NT2/D1 (cell line): ENCODE data around the gene KCNN1.
"Not testable (repeated sequence)": the region's sequence is repeated elsewhere in the genome, so short reads cannot be mapped to it uniquely, and the experiment has no call there.

Source experiments
- DNase-seq: peaks from one replicate; pipeline ENCODE4 v3.0.0-alpha.2; 2011; ENCODE audit warnings: low read depth, low spot score
- H3K27me3 ChIP-seq: 2 replicates; pipeline ENCODE4 v1.6.0; 2011; ENCODE audit warnings: mild to moderate bottlenecking; ENCODE audit not compliant: insufficient read length, insufficient read depth
- H3K36me3 ChIP-seq: 2 replicates; pipeline ENCODE4 v1.6.1; 2011; ENCODE audit warnings: mild to moderate bottlenecking, low read length, mixed read lengths; ENCODE audit not compliant: insufficient read depth, insufficient read length
- H3K4me1 ChIP-seq: 2 replicates; pipeline ENCODE4 v1.5.1; 2011; ENCODE audit not compliant: insufficient read depth, insufficient read length
- H3K4me3 ChIP-seq: 2 replicates; pipeline ENCODE4 v1.5.1; 2011; ENCODE audit warnings: low read depth; ENCODE audit not compliant: insufficient read length
- H3K9ac ChIP-seq: 2 replicates; pipeline ENCODE4 v1.6.0; 2011; ENCODE audit warnings: low read depth; ENCODE audit not compliant: insufficient read length
- H3K9me3 ChIP-seq: 2 replicates; pipeline ENCODE4 v1.5.1; 2011; ENCODE audit warnings: mild to moderate bottlenecking, low read length; ENCODE audit not compliant: insufficient read depth
- SUZ12 ChIP-seq: IDR thresholded peaks from 2 replicates; pipeline ENCODE4 v1.6.1; 2011; ENCODE audit not compliant: insufficient read length, insufficient read depth; ENCODE audit errors: extremely low read depth
- YY1 ChIP-seq: IDR thresholded peaks from 2 replicates; pipeline ENCODE4 v1.6.1; 2011; ENCODE audit not compliant: insufficient read length, insufficient read depth
- ZNF274 ChIP-seq: IDR thresholded peaks from 2 replicates; pipeline ENCODE4 v1.6.1; 2011; ENCODE audit warnings: mild to moderate bottlenecking, low read depth, low read length

KCNN1 gene

DNA sequence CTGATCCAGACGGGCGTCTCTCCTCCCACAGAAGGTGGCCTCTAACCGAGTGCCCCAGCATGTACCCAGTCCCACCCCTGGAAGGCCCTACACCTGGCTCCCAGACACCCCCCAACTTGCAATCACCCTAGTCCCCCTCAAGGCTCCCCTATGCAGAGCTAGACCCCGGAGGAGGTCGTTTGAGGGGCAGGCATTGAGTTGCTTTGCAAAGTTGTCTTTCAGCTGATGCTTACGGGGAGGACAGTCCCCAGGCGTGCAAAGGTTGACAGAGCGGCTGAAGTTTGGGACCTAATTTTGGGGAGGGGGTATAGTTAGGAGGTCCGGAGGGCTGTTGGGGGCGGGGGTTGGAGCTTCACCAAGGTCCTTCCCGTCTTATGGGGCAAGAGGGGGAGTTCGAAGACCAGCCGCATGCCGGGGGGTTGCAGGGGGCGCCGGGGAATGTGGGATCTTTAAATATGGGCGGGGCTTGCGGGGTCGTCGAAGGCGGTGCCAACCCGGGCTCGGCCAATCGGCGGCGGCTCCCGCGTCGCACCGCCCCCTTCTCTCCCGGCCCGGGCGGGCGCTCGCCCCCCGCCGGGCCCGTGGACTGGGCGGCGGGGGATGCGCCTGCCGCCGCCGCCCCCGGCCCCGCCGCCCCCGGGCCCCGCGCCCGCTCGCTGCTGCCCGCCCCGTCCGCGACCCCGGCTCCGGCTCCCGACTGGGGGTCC lies at the start of gene KCNN1:
KCNN1 (plus strand) TSS at position 558 of the 707 bp plus-strand sequence. CDS start 6,782 bp downstream, outside the sequence.
- no peak for DNase-seq
- H3K9me3 ChIP-seq: no peaks in the 10 kb centered on the region
- TF ChIP-seq ZNF274 (no peak), SUZ12 (no peak), YY1 (no peak)
- peak within 1 kb of the TSS; percentile 88 for H3K9ac ChIP-seq
- no peaks in the 10 kb centered on the region for H3K36me3 ChIP-seq
- H3K4me3 ChIP-seq: peak within 1 kb of the TSS; percentile 76
- peaks cover 4% of the 10 kb centered on the region for H3K27me3 ChIP-seq
- H3K4me1 ChIP-seq: peaks cover 26% of the 10 kb centered on the region

DNA sequence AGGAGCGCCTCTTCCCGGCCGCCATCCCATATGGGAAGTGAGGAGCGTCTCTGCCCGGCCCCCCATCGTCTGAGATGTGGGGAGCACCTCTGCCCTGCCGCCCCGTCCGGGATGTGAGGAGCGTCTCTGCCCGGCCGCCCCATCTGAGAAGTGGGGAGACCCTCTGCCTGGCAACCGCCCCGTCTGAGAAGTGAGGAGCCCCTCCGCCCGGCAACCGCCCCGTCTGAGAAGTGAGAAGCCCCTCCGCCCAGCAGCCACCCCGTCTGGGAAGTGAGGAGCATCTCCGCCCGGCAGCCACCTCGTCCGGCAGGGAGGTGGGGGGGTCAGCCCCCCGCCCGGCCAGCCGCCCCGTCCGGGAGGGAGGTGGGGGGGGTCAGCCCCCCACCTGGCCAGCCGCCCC lies 48.8 kb upstream of the KCNN1 start:
- not testable (repeated sequence) for H3K4me3 ChIP-seq, H3K36me3 ChIP-seq, H3K9ac ChIP-seq, H3K4me1 ChIP-seq, DNase-seq, H3K27me3 ChIP-seq
- peaks cover 14% of the 10 kb centered on the region; the same call in 1 of the 2 replicates for H3K9me3 ChIP-seq

DNA sequence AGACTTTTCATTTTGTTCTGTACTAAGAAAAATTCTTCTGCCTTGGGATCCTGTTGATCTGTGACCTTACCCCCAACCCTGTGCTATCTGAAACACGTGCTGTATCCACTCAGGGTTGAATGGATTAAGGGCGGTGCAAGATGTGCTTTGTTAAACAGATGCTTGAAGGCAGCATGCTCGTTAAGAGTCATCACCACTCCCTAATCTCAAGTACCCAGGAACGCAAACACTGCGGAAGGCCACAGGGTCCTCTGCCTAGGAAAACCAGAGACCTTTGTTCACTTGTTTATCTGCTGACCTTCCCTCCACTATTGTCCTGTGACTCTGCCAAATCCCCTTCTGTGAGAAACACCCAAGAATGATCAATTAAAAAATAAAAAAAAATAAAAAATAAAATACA lies 47.8 kb upstream of the KCNN1 start:
- not testable (repeated sequence) for H3K4me1 ChIP-seq

DNA sequence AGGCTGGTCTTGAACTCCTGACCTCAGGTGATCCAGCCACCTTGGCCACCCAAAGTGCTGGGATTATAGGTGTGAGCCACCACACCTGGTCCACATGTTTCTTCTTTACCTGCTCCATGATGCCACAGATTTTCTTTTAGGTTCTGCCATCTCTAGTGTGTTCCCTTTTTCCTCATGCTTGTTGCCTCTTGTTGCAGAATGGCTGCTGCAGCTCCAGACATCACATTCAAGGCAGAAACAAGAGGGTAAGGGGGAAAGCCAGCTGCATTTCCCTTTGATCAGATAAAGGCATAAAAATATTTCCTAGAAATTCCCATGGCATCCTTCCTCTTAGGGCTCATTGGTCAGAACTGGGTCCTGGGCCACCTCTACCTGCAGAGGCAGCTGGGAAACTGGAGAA lies 46.4 kb upstream of the KCNN1 start:
- H3K36me3 ChIP-seq: no peaks in the 10 kb centered on the region
- peaks cover 9% of the 10 kb centered on the region; the same call in 1 of the 2 replicates for H3K9me3 ChIP-seq
- H3K27me3 ChIP-seq: no peaks in the 10 kb centered on the region
- TF ChIP-seq ZNF274: no peak
- TF ChIP-seq YY1: no peak
- H3K4me3 ChIP-seq: no peak overlapping the region
- peaks cover 5% of the 10 kb centered on the region for H3K4me1 ChIP-seq
- no peak overlapping the region for H3K9ac ChIP-seq
- DNase-seq: no peak

More for the DNA sequence above, 47.8 kb upstream of the KCNN1 start:
- not testable (repeated sequence) for H3K4me3 ChIP-seq, H3K36me3 ChIP-seq, H3K9ac ChIP-seq, H3K27me3 ChIP-seq, DNase-seq, H3K9me3 ChIP-seq

DNA sequence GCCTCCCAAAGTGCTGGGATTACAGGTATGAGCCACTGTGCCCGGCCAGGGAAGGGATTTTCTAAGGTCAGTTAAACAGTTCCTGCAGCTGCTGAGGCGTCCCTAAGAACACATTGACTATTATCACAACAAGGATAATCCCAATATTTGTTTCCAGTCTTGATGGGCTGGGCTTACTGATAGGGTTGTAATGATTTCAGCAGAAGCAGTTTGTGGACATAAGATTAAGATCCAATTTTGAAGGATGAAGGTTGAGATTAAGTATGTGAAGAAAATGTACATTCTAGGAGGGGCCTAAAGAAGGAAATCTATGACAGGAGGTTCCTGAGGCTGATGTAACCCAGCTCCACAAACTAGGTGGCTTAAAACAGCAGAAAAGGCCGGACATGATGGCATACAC lies 44.8 kb upstream of the KCNN1 start:
- Histone ChIP-seq H3K4me1 (no peaks in the 10 kb centered on the region), H3K9ac (no peak overlapping the region), H3K27me3 (no peaks in the 10 kb centered on the region), H3K4me3 (no peak overlapping the region), H3K36me3 (no peaks in the 10 kb centered on the region), H3K9me3 (peaks cover 3% of the 10 kb centered on the region; the same call in 1 of the 2 replicates)
- TF ChIP-seq SUZ12 (no peak), ZNF274 (no peak), YY1 (no peak)
- no peak for DNase-seq

DNA sequence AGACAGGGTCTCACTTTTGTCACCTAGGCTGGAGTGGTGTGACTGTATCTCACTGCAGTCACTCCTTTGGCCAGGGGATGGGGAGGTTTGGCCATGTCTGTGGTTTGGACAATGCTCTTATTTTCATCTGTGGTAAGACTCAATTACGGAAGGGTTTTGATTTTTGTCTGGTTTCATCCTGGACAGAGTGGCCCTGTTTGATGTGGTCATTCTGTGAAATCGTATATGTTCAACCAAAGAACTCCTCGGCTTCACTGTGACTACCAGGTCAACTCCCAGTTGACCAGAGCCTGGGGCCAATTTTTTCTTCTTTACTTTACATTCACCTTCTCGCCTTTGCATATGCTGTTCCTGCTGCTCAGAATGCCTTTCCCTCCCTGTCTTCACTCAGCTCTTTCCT lies 40.9 kb upstream of the KCNN1 start:
- peaks cover 2% of the 10 kb centered on the region for H3K4me1 ChIP-seq
- TF ChIP-seq SUZ12: no peak
- TF ChIP-seq YY1: no peak
- no peak for TF ChIP-seq ZNF274
- no peaks in the 10 kb centered on the region for H3K9me3 ChIP-seq

DNA sequence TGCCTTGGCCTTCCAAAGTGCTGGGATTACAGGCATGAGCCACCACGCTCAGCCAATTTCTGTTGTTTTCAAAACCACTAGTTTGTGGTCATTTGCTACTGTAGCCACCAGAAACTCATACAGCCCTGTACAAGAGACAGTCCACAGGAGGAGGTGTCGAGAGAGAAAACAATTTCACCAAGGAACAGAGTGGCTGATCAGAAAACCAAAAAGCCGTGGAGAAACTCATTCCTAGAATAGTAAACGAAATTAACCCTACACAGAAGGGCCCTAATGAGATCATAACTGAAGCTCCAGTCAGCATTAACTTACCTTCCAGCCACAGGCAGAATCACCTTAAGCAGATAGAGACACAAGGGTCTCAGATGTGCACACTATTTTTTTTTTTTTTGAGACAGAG lies 37.9 kb upstream of the KCNN1 start:
- H3K4me1 ChIP-seq: peaks cover 2% of the 10 kb centered on the region
- no peaks in the 10 kb centered on the region for H3K9me3 ChIP-seq
- no peaks in the 10 kb centered on the region for H3K36me3 ChIP-seq
- H3K27me3 ChIP-seq: no peaks in the 10 kb centered on the region
- no peak for DNase-seq
- H3K4me3 ChIP-seq: no peak overlapping the region
- H3K9ac ChIP-seq: no peak overlapping the region
- TF ChIP-seq ZNF274 (no peak), YY1 (no peak), SUZ12 (no peak)

More for the DNA sequence above, 40.9 kb upstream of the KCNN1 start:
- no peaks in the 10 kb centered on the region for H3K27me3 ChIP-seq
- no peak overlapping the region for H3K4me3 ChIP-seq
- DNase-seq: no peak
- H3K36me3 ChIP-seq: no peaks in the 10 kb centered on the region
- H3K9ac ChIP-seq: no peak overlapping the region

DNA sequence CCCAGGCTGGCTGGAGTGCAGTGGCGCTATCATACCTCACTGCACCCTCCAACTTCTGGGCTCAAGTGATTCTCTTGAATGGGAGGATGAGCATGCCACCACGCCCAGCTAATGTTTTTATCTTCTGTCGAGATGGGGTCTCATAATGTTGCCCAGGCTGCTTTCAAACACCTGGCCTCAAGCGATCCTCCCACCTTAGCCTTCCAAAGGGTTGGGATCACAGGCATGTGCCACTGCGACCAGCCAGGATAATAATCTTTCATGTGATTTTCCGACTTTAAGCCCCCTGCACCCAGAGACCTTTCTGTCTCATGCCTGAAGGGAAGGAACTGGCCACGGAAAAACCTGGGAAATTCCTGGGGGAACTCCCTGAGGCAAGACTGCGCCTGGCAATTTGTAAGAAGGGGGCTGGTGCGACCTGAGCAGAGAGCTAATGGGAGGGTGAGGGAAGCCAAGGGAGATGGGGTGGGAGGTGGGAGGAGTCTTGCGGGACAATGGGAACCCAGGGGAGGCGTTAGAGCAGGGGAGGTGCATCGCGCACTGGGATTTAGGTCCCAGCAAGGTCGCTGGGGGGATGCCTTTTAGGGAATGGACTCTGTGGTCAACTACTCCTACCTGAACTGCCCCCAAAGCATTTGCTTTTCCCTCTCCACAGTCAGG lies 35.2 kb upstream of the KCNN1 start:
- Histone ChIP-seq H3K4me1 (peaks cover 2% of the 10 kb centered on the region), H3K27me3 (no peaks in the 10 kb centered on the region), H3K9me3 (no peaks in the 10 kb centered on the region), H3K9ac (peak overlapping the region; percentile 98), H3K36me3 (peaks cover 12% of the 10 kb centered on the region), H3K4me3 (peak overlapping the region; percentile 9)
- peak; percentile 79 for DNase-seq
- no peak for TF ChIP-seq SUZ12
- TF ChIP-seq ZNF274: no peak
- no peak for TF ChIP-seq YY1
